Astrocyte (in vitro differentiated cells and primary cell): ENCODE data around the gene PTGR1.

Source experiments
- CTCF ChIP-seq: IDR thresholded peaks from 2 replicates; pipeline ENCODE4 v1.5.1; 2011; ENCODE audit warnings: low read depth, mild to moderate bottlenecking, inconsistent platforms, low read length, moderate library complexity; ENCODE audit not compliant: insufficient read depth
- EZH2 ChIP-seq: IDR thresholded peaks from 2 replicates; pipeline ENCODE4 v1.6.1; 2012; ENCODE audit warnings: mild to moderate bottlenecking, low read length, inconsistent platforms; ENCODE audit not compliant: insufficient read depth

- TF ChIP-seq CTCF (no peak), EZH2 (no peak)
These were observed 26.4 kb downstream of the PTGR1 start for GRCh38 chr9:111572950-111573604.
